WTC11 (cell line): ENCODE results near the gene SMOC2. TPM values are rescaled to one million over a fixed set of nuclear protein-coding genes. Genes with fewer than 3 reads are reported as not detected.

Experiments used
- ATAC-seq: fragments of 200-7000 bp; cut with Tn5 transposase; 2 replicates; pipeline ENCODE4 v1.10.0; 2021; ENCODE audit warnings: mild to moderate bottlenecking, moderate library complexity
- CTCF ChIA-PET: fragments of 300-600 bp; sonication (Branson Sonifier 250); formaldehyde crosslinking; loops from one replicate; lab custom pipeline; 2021; ENCODE audit warnings: antibody characterized with exemption; lab: Charles Lee
- POLR2A ChIA-PET: fragments of 350-600 bp; sonication (Branson Sonifier 250); formaldehyde crosslinking; loops from one replicate; lab custom pipeline; 2021; ENCODE audit warnings: antibody characterized with exemption; lab: Charles Lee
- DNase-seq: peaks from one replicate; pipeline ENCODE4 v3.0.0; 2021; ENCODE audit warnings: low spot score
- H3K27ac Mint-ChIP-seq: 2 replicates; pipeline ENCODE4 v1.8.0; 2021; ENCODE audit warnings: mixed read lengths
- H3K27me3 Mint-ChIP-seq: 2 replicates; pipeline ENCODE4 v1.8.0; 2021; ENCODE audit warnings: low read depth, mild to moderate bottlenecking, moderate library complexity, mixed read lengths
- H3K36me3 Mint-ChIP-seq: 2 replicates; pipeline ENCODE4 v1.8.0; 2021; ENCODE audit warnings: mixed read lengths
- H3K4me1 Mint-ChIP-seq: 2 replicates; pipeline ENCODE4 v1.8.0; 2022; ENCODE audit warnings: mixed read lengths
- H3K4me3 Mint-ChIP-seq: 2 replicates; pipeline ENCODE4 v1.8.0; 2021; ENCODE audit warnings: mild to moderate bottlenecking, moderate library complexity, mixed read lengths
- H3K9me3 Mint-ChIP-seq: 2 replicates; pipeline ENCODE4 v1.8.0; 2021; ENCODE audit warnings: mixed read lengths
- AFF4 ChIP-seq: sonication (generic); formaldehyde crosslinking; IDR thresholded peaks from 2 replicates; pipeline ENCODE4 v1.8.1; 2023; ENCODE audit warnings: mild to moderate bottlenecking, missing genetic modification reagents, borderline replicate concordance
- AR ChIP-seq: fragments of 250-450 bp; sonication (Bioruptor Pico); IDR thresholded peaks from 2 replicates; pipeline ENCODE4 v1.9.0; 2021; ENCODE audit warnings: mild to moderate bottlenecking
- ATF6 ChIP-seq: sonication (generic); formaldehyde crosslinking; IDR thresholded peaks from 2 replicates; pipeline ENCODE4 v1.8.1; 2023; ENCODE audit warnings: mild to moderate bottlenecking, missing genetic modification reagents
- CREB1 ChIP-seq: sonication (generic); formaldehyde crosslinking; IDR thresholded peaks from 2 replicates; pipeline ENCODE4 v1.8.0; 2023; ENCODE audit warnings: mild to moderate bottlenecking, missing genetic modification reagents
- CREM ChIP-seq: sonication (generic); formaldehyde crosslinking; IDR thresholded peaks from 2 replicates; pipeline ENCODE4 v1.8.1; 2022; ENCODE audit warnings: mild to moderate bottlenecking, missing genetic modification reagents, moderate library complexity
- E2F1 ChIP-seq: sonication (generic); formaldehyde crosslinking; IDR thresholded peaks from 2 replicates; pipeline ENCODE4 v1.8.0; 2022; ENCODE audit warnings: mild to moderate bottlenecking, missing genetic modification reagents
- IRF1 ChIP-seq: sonication (generic); formaldehyde crosslinking; IDR thresholded peaks from 2 replicates; pipeline ENCODE4 v1.8.0; 2023; ENCODE audit warnings: missing genetic modification reagents
- JUN ChIP-seq: sonication (generic); formaldehyde crosslinking; IDR thresholded peaks from 2 replicates; pipeline ENCODE4 v1.8.0; 2023; ENCODE audit warnings: mild to moderate bottlenecking, missing genetic modification reagents
- MLX ChIP-seq: sonication (generic); formaldehyde crosslinking; IDR thresholded peaks from 2 replicates; pipeline ENCODE4 v1.8.1; 2023; ENCODE audit warnings: mild to moderate bottlenecking, missing genetic modification reagents, moderate library complexity
- NFE2L1 ChIP-seq: sonication (generic); formaldehyde crosslinking; IDR thresholded peaks from 2 replicates; pipeline ENCODE4 v1.8.1; 2023; ENCODE audit warnings: missing genetic modification reagents
- PREB ChIP-seq: sonication (generic); formaldehyde crosslinking; IDR thresholded peaks from 2 replicates; pipeline ENCODE4 v1.8.1; 2022; ENCODE audit warnings: mild to moderate bottlenecking, missing genetic modification reagents, moderate library complexity, borderline replicate concordance
- SP1 ChIP-seq: sonication (generic); formaldehyde crosslinking; conservative IDR thresholded peaks from 2 replicates; pipeline ENCODE4 v1.8.1; 2022; ENCODE audit warnings: missing genetic modification reagents
- USF1 ChIP-seq: sonication (generic); formaldehyde crosslinking; IDR thresholded peaks from 2 replicates; pipeline ENCODE4 v1.8.0; 2022; ENCODE audit warnings: mild to moderate bottlenecking, missing genetic modification reagents
- USF2 ChIP-seq: sonication (generic); formaldehyde crosslinking; IDR thresholded peaks from 2 replicates; pipeline ENCODE4 v1.8.1; 2023; ENCODE audit warnings: mild to moderate bottlenecking, missing genetic modification reagents, moderate library complexity
- ZNF671 ChIP-seq: fragments of 250-450 bp; sonication (Bioruptor Pico); IDR thresholded peaks from 2 replicates; pipeline ENCODE4 v1.8.0; 2021; ENCODE audit warnings: mild to moderate bottlenecking
- total RNA-seq: library from RNA; stranded (reverse); gene quantifications from 3 replicates; pipeline ENCODE4 v1.2.3, GENCODE V29; 2021

The SMOC2 gene
- total RNA-seq, 1 experiment from 2014 or later, result 3.9 TPM

- H3K9me3 Mint-ChIP-seq, result peaks cover 43% of the 10 kb centered on the region
- POLR2A ChIA-PET, result no interaction called here
- ATAC-seq, result no peak
Measured at GRCh38 chr6:168655462-168656152, 214.6 kb downstream of the SMOC2 start.

GRCh38 chr6:168658059-168658458, 217.1 kb downstream of the SMOC2 start:
- ATAC-seq (no peak), DNase-seq (no peak)
- H3K27ac Mint-ChIP-seq, result no peak overlapping the region
- no peak for TF ChIP-seq PREB (CRISPR knock-in tag)
- no peaks in the 10 kb centered on the region; the same call in 1 of the 2 replicates for H3K27me3 Mint-ChIP-seq
- H3K4me3 Mint-ChIP-seq, result no peak overlapping the region
- CTCF ChIA-PET, result interaction anchor here (0.7 to 1.1 kb wide), 2 partner anchors 94 to 206 kb away, joined by 3 to 4 read pairs; no protein-coding TSS in a partner anchor
- peaks cover 50% of the 10 kb centered on the region for H3K9me3 Mint-ChIP-seq
- POLR2A ChIA-PET, result no interaction called here
- H3K4me1 Mint-ChIP-seq, result peaks cover 2% of the 10 kb centered on the region; the same call in 1 of the 2 replicates
- H3K36me3 Mint-ChIP-seq, result peaks cover 29% of the 10 kb centered on the region

More at GRCh38 chr6:168655462-168656152, 214.6 kb downstream of the SMOC2 start:
- Mint-ChIP-seq H3K36me3 (peaks cover 29% of the 10 kb centered on the region), H3K27ac (no peak overlapping the region), H3K4me1 (peaks cover 5% of the 10 kb centered on the region), H3K27me3 (no peaks in the 10 kb centered on the region; the same call in 1 of the 2 replicates), H3K4me3 (no peak overlapping the region)
- no peak for TF ChIP-seq AR
- no peak for TF ChIP-seq AFF4
- no peak for DNase-seq
- CTCF ChIA-PET, result no interaction called here

- ChIA-PET POLR2A (no interaction called here), CTCF (no interaction called here)
- ATAC-seq (no peak), DNase-seq (no peak)
- Mint-ChIP-seq H3K27me3 (no peaks in the 10 kb centered on the region; the same call in 1 of the 2 replicates), H3K9me3 (peaks cover 49% of the 10 kb centered on the region), H3K4me3 (no peak overlapping the region), H3K4me1 (peaks cover 18% of the 10 kb centered on the region), H3K36me3 (peaks cover 29% of the 10 kb centered on the region), H3K27ac (no peak overlapping the region)
- TF ChIP-seq SP1 (CRISPR knock-in tag), result no peak
- no peak for TF ChIP-seq NFE2L1 (CRISPR knock-in tag)
- no peak for TF ChIP-seq ATF6 (CRISPR knock-in tag)
- TF ChIP-seq E2F1, result no peak
- no peak for TF ChIP-seq MLX (CRISPR knock-in tag)
- no peak for TF ChIP-seq USF2 (CRISPR knock-in tag)
- no peak for TF ChIP-seq CREM (CRISPR knock-in tag)
- TF ChIP-seq JUN, result no peak
- TF ChIP-seq ZNF671 (CRISPR knock-in tag), result no peak
- no peak for TF ChIP-seq USF1 (CRISPR knock-in tag)
- TF ChIP-seq IRF1 (CRISPR knock-in tag), result no peak
- TF ChIP-seq CREB1 (CRISPR knock-in tag), result no peak
Measured at GRCh38 chr6:168660400-168660945, 219.5 kb downstream of the SMOC2 start.
